Mucosa of descending colon (tissue), 3 donors: Measurements from ENCODE around the gene FGF22. TPM values are rescaled to one million over a fixed set of nuclear protein-coding genes. Genes with fewer than 3 reads are reported as not detected.

Experiments
- ATAC-seq: fragments of 200-7000 bp; cut with Tn5 transposase; one replicate; pipeline ENCODE4 v1.9.1; 2020; ENCODE audit warnings: mild to moderate bottlenecking, moderate library complexity
- DNase-seq, 3 donors: peaks; one replicate each; pipeline ENCODE4 v3.0.0-alpha.2; 2020
- H3K36me3 ChIP-seq: fragments of 200-600 bp; one replicate; pipeline ENCODE4 v1.8.0; 2021; ENCODE audit warnings: low read depth, mild to moderate bottlenecking
- H3K4me1 ChIP-seq: fragments of 200-600 bp; one replicate; pipeline ENCODE4 v1.8.0; 2021; ENCODE audit warnings: low read depth, mild to moderate bottlenecking
- H3K4me3 ChIP-seq: fragments of 200-600 bp; one replicate; pipeline ENCODE4 v1.8.0; 2021; ENCODE audit warnings: mild to moderate bottlenecking
- H3K9me3 ChIP-seq: fragments of 200-600 bp; one replicate; pipeline ENCODE4 v1.8.0; 2021; ENCODE audit warnings: mild to moderate bottlenecking
- CTCF ChIP-seq: fragments of 200-600 bp; IDR thresholded peaks from one replicate; pipeline ENCODE4 v1.8.0; 2022; ENCODE audit warnings: antibody characterized with exemption, mild to moderate bottlenecking
- intact Hi-C, 2 donors: fragments of 100-400 bp; cut with DNase I in 1 of 2; cut with micrococcal nuclease in 1 of 2; formaldehyde crosslinking; loops; one replicate each; pipeline versions ENCODE4 v1.11.0 to v1.11.1; 2022; cut with DNase I, micrococcal nuclease
- total RNA-seq, 3 donors: library from RNA; stranded (reverse); fragmentation: NEBNext Ultra II Directional in 2 of 3; extraction: Animal tissue kit (Norgen Biotek cat#: 25700) in 2 of 3; gene quantifications; one replicate each; pipeline versions ENCODE4 v1.2.1 to v1.2.4, GENCODE V29; 2021 to 2023
- donor health status: DM: no; HTN: no; CAD: no; lungs with moderate emphysema.
- donor health status: DM: no; HTN: no; CAD: no.
- donor health status: DM: no; HTN: yes; CAD: no.

FGF22 gene
- total RNA-seq, 3 donors from 2014 or later = 0.23 to 0.82 TPM; not detected in 1

GRCh38 chr19:660793-661426, 21.2 kb downstream of the FGF22 start:
- H3K4me1 ChIP-seq = peaks cover 45% of the 10 kb centered on the region
- TF ChIP-seq CTCF = no peak
- ATAC-seq (peak; percentile 58), DNase-seq (peak; percentile 70 to 85 (median 80))
- intact Hi-C loops = no loop called here
- no peaks in the 10 kb centered on the region for H3K9me3 ChIP-seq
- H3K36me3 ChIP-seq = no peaks in the 10 kb centered on the region
- H3K4me3 ChIP-seq = peak overlapping the region; percentile 100

GRCh38 chr19:661427-662196, 21.9 kb downstream of the FGF22 start:
- H3K9me3 ChIP-seq = no peaks in the 10 kb centered on the region
- H3K4me3 ChIP-seq = peak overlapping the region; percentile 100
- no peaks in the 10 kb centered on the region for H3K36me3 ChIP-seq
- intact Hi-C loops = no loop called here
- TF ChIP-seq CTCF = no peak
- peaks cover 45% of the 10 kb centered on the region for H3K4me1 ChIP-seq
- ATAC-seq (peak; percentile 59), DNase-seq (peak; percentile 68 to 81 (median 70))

GRCh38 chr19:662207-662961, 22.7 kb downstream of the FGF22 start:
- no peak for TF ChIP-seq CTCF
- Histone ChIP-seq H3K36me3 (no peaks in the 10 kb centered on the region), H3K4me3 (peak overlapping the region; percentile 100), H3K9me3 (no peaks in the 10 kb centered on the region), H3K4me1 (peaks cover 45% of the 10 kb centered on the region)
- intact Hi-C loops = no loop called here
- peak; percentile 56 for ATAC-seq
- DNase-seq = peak; percentile 78 to 91 (median 84)

- Histone ChIP-seq H3K9me3 (no peaks in the 10 kb centered on the region), H3K36me3 (no peaks in the 10 kb centered on the region), H3K4me3 (peak within 1 kb of the TSS; percentile 100), H3K4me1 (peaks cover 39% of the 10 kb centered on the region)
- intact Hi-C loops = no loop called here
- ATAC-seq = peak; percentile 81
- peak; percentile 95 to 98 (median 96) for DNase-seq
- no peak for TF ChIP-seq CTCF
Measured at GRCh38 chr19:662962-663681, 23.4 kb downstream of the FGF22 start, which contains the start of gene RNF126. Gene RNF126 (minus strand): TSS chr19:663214. CDS start chr19:663121, 93 bp downstream.

GRCh38 chr19:663682-664117, 24.0 kb downstream of the FGF22 start:
- no peaks in the 10 kb centered on the region for H3K36me3 ChIP-seq
- no peaks in the 10 kb centered on the region for H3K9me3 ChIP-seq
- no peak overlapping the region for H3K4me3 ChIP-seq
- H3K4me1 ChIP-seq = peaks cover 35% of the 10 kb centered on the region
- DNase-seq = no peak
- intact Hi-C loops = no loop called here
- no peak for TF ChIP-seq CTCF
- ATAC-seq = no peak
